OCI-LY3 (cell line): Measurements from ENCODE around the gene SPSB1.

ENCODE experiments used
- CTCF ChIP-seq: fragments of 200-600, 300-600 bp; sonication (generic); IDR thresholded peaks from 2 replicates; pipeline ENCODE4 v1.5.1; 2014; ENCODE audit warnings: antibody characterized with exemption, low read length, low read depth
- EZH2phosphoT487 ChIP-seq: fragments of 200-600 bp; shearing (Covaris generic); IDR thresholded peaks from 2 replicates; pipeline ENCODE4 v1.6.1; 2018; ENCODE audit warnings: antibody characterized with exemption, mixed run types, low read depth

GRCh38 chr1:9374748-9375341 is 82.2 kb downstream of the SPSB1 start:
- TF ChIP-seq CTCF (no peak), EZH2phosphoT487 (no peak)
